Measurements from ENCODE around the gene ISCA2. TPM values are rescaled to one million over a fixed set of nuclear protein-coding genes. Genes with fewer than 3 reads are reported as not detected.

ISCA2 gene
- total and polyA plus RNA-seq, 9 of the 15 experiments (the other 6 are each of a cell fraction or from before 2014, with no cell fraction given) = 5.0 to 36.7 (median 18.1) TPM

DNA sequence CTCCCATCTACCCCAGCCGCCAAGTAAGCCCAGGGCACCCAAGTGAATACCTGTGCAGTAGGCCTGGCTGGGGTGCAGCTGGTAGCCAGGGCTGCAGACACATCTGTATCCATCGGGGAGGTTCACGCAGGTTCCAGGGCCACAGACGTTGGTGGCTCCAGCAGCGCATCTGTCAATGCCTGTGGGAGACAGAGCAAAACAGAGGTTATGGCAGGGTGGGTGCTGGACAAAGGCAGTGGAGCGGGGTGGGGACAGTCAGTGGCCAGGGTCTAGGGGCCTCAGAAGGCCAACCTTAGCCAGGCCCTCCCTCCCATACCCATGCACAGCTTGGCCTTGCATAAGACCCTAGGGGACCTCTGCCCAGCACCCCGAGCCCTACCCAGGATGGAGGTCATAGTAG is 29.2 kb downstream of the ISCA2 start (continued):
- TF ChIP-seq ESRRB (CRISPR knock-in tag; IDR thresholded peaks at IDR 0.05; ENCODE audit: borderline replicate concordance) = no peak

DNA sequence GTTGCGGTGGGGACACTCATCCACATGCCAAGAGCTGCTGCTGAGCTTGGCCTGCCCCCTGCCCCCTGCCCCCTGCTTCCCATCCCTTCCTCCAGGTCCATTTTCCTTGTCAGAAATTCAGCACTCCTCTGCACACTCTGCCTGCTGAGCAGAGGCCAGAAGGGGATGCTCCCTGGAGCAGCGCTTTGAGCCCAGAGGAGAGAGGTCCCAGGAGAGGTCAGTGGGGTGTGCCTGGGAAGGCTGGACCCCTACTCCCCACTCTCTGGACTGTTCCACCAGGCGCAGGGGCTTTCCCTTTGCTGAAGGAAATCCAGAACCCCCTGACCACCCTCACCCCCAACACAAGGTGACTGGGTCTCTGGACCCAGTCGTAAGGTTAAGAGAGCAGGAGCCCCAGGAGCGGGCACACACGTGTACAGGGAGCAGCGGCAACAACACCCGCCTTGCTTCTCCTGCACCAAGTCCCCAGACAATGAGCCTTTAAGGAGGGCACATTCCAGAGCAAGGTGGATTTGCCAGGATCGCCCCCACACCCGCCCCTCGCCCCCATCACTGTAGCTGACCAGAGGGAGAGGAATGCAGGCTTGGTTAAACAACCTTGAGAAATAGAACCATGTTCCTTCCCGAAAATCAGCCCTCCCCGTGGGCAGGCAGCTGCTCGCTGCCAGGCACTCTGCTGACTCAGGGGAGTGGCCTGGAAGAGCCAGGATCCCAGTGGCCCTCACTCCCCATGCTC is 30.7 kb downstream of the ISCA2 start:
- 3% methylated on average over 10 of the region's 14 CpGs for WGBS (ENCODE audit: insufficient coverage, low coverage, missing lambda C conversion rate)
- in situ Hi-C loops (cut with MboI) (no loop called here), intact Hi-C loops (cut with micrococcal nuclease) (no loop called here)
- H4K20me1 ChIP-seq (replicated peaks; ENCODE audit: control insufficient read depth, insufficient read depth, low read length) = no peaks in the 10 kb centered on the region
- BruUV-seq (replicated peaks) = no TSS peak
- DNase-seq (ENCODE audit: extremely low read depth in 1 of 4, low spot score in 3 of 4) (no peak), FAIRE-seq (no peak), ATAC-seq (no peak)
- no peaks in the 10 kb centered on the region for H3K9me3 ChIP-seq (replicated peaks; ENCODE audit: control insufficient read depth, insufficient read depth, low read depth, low read length)
- H2AFZ ChIP-seq (ENCODE audit: low read depth, low read length) = no peak overlapping the region
- CTCF ChIA-PET (ENCODE audit: low intra/inter-chr PET ratio) = no interaction called here
- no peaks in the 10 kb centered on the region for H3K9me1 ChIP-seq (ENCODE audit: control insufficient read depth, insufficient read depth, low read length)
- peaks cover 0 to 27% of the 10 kb centered on the region in 2 experiments; a peak in 3 of 5 replicates for H3K27me3 ChIP-seq (ENCODE audit: control insufficient read depth in 2 of 2, insufficient read depth in 2 of 2, low read length in 2 of 2)
- no peak overlapping the region for H3K9ac ChIP-seq (ENCODE audit: insufficient read depth in 1 of 2, low read depth in 2 of 2, low read length in 2 of 2)
- peaks cover 0 to 9% of the 10 kb centered on the region in 2 experiments; a peak in 2 of 5 replicates for H3K4me1 ChIP-seq (replicated peaks in 1 of 2; ENCODE audit: control insufficient read depth in 2 of 2, insufficient read depth in 2 of 2, low read length in 2 of 2)
- H3K27ac ChIP-seq (ENCODE audit: extremely low read depth, low read depth, low read length) = no peak overlapping the region
- POLR2A ChIA-PET = interaction anchor here (0.7 kb wide), 1 partner anchor 11 kb away, joined by 3 read pairs; no protein-coding TSS in a partner anchor
- no peaks in the 10 kb centered on the region for H3K36me3 ChIP-seq (ENCODE audit: control insufficient read depth, insufficient read depth, low read length)
- H3K79me2 ChIP-seq (ENCODE audit: control insufficient read depth, insufficient read depth, low read length) = no peaks in the 10 kb centered on the region
- no peak overlapping the region for H3K4me3 ChIP-seq
- no peak overlapping the region for H3K4me2 ChIP-seq (ENCODE audit: insufficient read depth, low read length)
- TF ChIP-seq, protein P1, sequence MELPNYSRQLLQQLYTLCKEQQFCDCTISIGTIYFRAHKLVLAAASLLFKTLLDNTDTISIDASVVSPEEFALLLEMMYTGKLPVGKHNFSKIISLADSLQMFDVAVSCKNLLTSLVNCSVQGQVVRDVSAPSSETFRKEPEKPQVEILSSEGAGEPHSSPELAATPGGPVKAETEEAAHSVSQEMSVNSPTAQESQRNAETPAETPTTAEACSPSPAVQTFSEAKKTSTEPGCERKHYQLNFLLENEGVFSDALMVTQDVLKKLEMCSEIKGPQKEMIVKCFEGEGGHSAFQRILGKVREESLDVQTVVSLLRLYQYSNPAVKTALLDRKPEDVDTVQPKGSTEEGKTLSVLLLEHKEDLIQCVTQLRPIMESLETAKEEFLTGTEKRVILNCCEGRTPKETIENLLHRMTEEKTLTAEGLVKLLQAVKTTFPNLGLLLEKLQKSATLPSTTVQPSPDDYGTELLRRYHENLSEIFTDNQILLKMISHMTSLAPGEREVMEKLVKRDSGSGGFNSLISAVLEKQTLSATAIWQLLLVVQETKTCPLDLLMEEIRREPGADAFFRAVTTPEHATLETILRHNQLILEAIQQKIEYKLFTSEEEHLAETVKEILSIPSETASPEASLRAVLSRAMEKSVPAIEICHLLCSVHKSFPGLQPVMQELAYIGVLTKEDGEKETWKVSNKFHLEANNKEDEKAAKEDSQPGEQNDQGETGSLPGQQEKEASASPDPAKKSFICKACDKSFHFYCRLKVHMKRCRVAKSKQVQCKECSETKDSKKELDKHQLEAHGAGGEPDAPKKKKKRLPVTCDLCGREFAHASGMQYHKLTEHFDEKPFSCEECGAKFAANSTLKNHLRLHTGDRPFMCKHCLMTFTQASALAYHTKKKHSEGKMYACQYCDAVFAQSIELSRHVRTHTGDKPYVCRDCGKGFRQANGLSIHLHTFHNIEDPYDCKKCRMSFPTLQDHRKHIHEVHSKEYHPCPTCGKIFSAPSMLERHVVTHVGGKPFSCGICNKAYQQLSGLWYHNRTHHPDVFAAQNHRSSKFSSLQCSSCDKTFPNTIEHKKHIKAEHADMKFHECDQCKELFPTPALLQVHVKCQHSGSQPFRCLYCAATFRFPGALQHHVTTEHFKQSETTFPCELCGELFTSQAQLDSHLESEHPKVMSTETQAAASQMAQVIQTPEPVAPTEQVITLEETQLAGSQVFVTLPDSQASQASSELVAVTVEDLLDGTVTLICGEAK (IDR thresholded peaks at IDR 0.05) = no peak
- TF ChIP-seq, protein P1 (CRISPR knock-in tag; IDR thresholded peaks at IDR 0.05) = no peak
- TF ChIP-seq, protein P2, sequence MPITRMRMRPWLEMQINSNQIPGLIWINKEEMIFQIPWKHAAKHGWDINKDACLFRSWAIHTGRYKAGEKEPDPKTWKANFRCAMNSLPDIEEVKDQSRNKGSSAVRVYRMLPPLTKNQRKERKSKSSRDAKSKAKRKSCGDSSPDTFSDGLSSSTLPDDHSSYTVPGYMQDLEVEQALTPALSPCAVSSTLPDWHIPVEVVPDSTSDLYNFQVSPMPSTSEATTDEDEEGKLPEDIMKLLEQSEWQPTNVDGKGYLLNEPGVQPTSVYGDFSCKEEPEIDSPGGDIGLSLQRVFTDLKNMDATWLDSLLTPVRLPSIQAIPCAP (CRISPR knock-in tag; IDR thresholded peaks at IDR 0.05; ENCODE audit: borderline replicate concordance) = no peak
- TF ChIP-seq MBD2 (IDR thresholded peaks at IDR 0.05; ENCODE audit: borderline replicate concordance, low read depth) (no peak), NFIC (IDR thresholded peaks at IDR 0.05) (no peak)
- TF ChIP-seq, protein P3, sequence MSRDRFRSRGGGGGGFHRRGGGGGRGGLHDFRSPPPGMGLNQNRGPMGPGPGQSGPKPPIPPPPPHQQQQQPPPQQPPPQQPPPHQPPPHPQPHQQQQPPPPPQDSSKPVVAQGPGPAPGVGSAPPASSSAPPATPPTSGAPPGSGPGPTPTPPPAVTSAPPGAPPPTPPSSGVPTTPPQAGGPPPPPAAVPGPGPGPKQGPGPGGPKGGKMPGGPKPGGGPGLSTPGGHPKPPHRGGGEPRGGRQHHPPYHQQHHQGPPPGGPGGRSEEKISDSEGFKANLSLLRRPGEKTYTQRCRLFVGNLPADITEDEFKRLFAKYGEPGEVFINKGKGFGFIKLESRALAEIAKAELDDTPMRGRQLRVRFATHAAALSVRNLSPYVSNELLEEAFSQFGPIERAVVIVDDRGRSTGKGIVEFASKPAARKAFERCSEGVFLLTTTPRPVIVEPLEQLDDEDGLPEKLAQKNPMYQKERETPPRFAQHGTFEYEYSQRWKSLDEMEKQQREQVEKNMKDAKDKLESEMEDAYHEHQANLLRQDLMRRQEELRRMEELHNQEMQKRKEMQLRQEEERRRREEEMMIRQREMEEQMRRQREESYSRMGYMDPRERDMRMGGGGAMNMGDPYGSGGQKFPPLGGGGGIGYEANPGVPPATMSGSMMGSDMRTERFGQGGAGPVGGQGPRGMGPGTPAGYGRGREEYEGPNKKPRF (IDR thresholded peaks at IDR 0.05; ENCODE audit: low read depth, low read length) = no peak

Data from K562 (cell line).